Activated naive CD4-positive, alpha-beta T cell treated with anti-CD3 and anti-CD28 coated beads for 36 hours (primary cell): Measurements from ENCODE around the gene CD63. TPM values are rescaled to one million over a fixed set of nuclear protein-coding genes. Genes with fewer than 3 reads are reported as not detected.

Experiments used
- CTCF ChIA-PET: fragments of 350-600 bp; sonication (Branson Sonifier 250); formaldehyde crosslinking; loops from one replicate; lab custom pipeline; 2021; ENCODE audit warnings: antibody characterized with exemption; lab: Charles Lee
- DNase-seq: peaks from one replicate; pipeline ENCODE4 v3.0.0-alpha.2; 2020
- H3K27ac Mint-ChIP-seq: one replicate; pipeline ENCODE4 v1.8.0; 2021; ENCODE audit warnings: mild to moderate bottlenecking, mixed read lengths
- H3K27me3 Mint-ChIP-seq: one replicate; pipeline ENCODE4 v1.8.0; 2021; ENCODE audit warnings: low read depth, mixed read lengths
- H3K36me3 Mint-ChIP-seq: one replicate; pipeline ENCODE4 v1.8.0; 2021; ENCODE audit warnings: low read depth, mixed read lengths
- H3K4me1 Mint-ChIP-seq: one replicate; pipeline ENCODE4 v1.8.0; 2021; ENCODE audit warnings: low read depth, mixed read lengths
- H3K4me3 Mint-ChIP-seq: one replicate; pipeline ENCODE4 v1.8.0; 2021; ENCODE audit warnings: mild to moderate bottlenecking, moderate library complexity, mixed read lengths
- H3K9me3 Mint-ChIP-seq: one replicate; pipeline ENCODE4 v1.8.0; 2021; ENCODE audit warnings: mixed read lengths
- intact Hi-C: fragments of 100-400 bp; cut with micrococcal nuclease; formaldehyde crosslinking; loops from one replicate; pipeline ENCODE4 v1.15.1; 2023
- total RNA-seq, 2 experiments: library from RNA; stranded (reverse); gene quantifications; one replicate each; pipeline ENCODE4 v1.2.3, GENCODE V29; 2021

Gene CD63
- total RNA-seq, 2 experiments from 2014 or later: 62.3 to 73.6 TPM

DNA sequence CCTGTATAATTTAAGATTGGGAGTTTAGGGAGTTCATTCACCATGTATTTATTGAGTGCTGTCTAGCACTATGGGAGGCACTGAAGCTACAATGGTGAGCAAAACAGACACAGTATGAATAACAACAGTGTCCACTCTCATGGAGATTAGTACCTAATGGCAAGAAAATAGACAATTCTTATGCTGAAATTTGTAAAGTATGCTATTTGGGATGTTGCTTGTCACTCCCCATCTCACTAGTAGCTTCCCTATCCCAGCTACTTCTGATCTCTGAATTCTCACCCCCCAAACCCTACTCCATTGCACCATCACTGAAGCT is 18.1 kb upstream of the CD63 start:
- peaks cover 12% of the 10 kb centered on the region for H3K36me3 Mint-ChIP-seq

DNA sequence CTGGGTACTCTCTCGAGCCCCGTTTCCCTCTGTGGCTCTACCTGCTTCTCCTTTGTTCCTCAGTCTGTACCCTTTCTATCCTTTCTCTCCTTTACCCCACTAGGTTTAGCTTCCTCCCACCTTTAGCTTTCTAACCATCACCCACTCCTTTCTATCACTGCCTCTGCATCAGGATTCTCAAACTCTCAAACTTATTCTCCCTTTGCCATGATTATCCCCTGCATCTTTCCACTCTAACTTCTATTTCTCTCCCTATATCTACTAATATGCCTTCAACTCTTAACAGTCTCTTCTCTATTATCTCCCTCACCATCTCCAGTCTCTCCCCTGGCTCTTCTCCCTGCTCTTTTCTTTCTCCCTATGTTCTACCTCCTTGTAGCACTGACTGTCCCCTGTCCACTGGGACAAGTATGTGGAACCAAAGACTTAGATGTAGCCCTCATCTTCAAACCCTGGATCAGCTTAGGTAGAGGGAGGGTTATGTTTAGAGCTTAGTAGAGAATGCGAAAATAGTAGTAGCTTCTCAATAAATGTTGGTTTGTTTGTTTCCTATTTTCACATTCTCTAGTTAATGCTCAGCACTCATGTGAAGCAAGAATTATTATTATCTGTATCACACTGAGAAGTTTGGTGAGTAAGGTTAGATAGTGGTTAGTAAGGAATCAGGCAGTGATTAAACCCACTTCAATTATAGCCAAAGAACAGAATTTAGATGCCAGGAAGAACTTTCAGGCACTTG is 17.5 kb upstream of the CD63 start:
- H3K4me3 Mint-ChIP-seq: no peak overlapping the region
- DNase-seq: no peak
- no peak overlapping the region for H3K27ac Mint-ChIP-seq
- CTCF ChIA-PET: interaction anchor here (0.6 to 3.4 kb wide), 7 partner anchors 8 to 343 kb away, joined by 3 to 21 read pairs (median 3); no protein-coding TSS in a partner anchor
- peaks cover 12% of the 10 kb centered on the region for H3K36me3 Mint-ChIP-seq
- H3K27me3 Mint-ChIP-seq: no peaks in the 10 kb centered on the region
- intact Hi-C loops: loop anchor here (10.0 kb wide), 1 partner anchor 718 kb away; the partner anchor contains the start of gene SPRYD4
- peaks cover 24% of the 10 kb centered on the region for H3K4me1 Mint-ChIP-seq
- H3K9me3 Mint-ChIP-seq: no peaks in the 10 kb centered on the region

More for the DNA sequence above, 18.1 kb upstream of the CD63 start:
- Mint-ChIP-seq H3K4me1 (peaks cover 24% of the 10 kb centered on the region), H3K27me3 (no peaks in the 10 kb centered on the region), H3K27ac (no peak overlapping the region), H3K4me3 (no peak overlapping the region), H3K9me3 (no peaks in the 10 kb centered on the region)
- CTCF ChIA-PET: interaction anchor here (1.0 to 3.4 kb wide), 6 partner anchors 9 to 180 kb away, joined by 3 to 21 read pairs (median 4); no protein-coding TSS in a partner anchor
- intact Hi-C loops: loop anchor here (10.0 kb wide), 1 partner anchor 718 kb away; the partner anchor contains the start of gene SPRYD4
- no peak for DNase-seq

DNA sequence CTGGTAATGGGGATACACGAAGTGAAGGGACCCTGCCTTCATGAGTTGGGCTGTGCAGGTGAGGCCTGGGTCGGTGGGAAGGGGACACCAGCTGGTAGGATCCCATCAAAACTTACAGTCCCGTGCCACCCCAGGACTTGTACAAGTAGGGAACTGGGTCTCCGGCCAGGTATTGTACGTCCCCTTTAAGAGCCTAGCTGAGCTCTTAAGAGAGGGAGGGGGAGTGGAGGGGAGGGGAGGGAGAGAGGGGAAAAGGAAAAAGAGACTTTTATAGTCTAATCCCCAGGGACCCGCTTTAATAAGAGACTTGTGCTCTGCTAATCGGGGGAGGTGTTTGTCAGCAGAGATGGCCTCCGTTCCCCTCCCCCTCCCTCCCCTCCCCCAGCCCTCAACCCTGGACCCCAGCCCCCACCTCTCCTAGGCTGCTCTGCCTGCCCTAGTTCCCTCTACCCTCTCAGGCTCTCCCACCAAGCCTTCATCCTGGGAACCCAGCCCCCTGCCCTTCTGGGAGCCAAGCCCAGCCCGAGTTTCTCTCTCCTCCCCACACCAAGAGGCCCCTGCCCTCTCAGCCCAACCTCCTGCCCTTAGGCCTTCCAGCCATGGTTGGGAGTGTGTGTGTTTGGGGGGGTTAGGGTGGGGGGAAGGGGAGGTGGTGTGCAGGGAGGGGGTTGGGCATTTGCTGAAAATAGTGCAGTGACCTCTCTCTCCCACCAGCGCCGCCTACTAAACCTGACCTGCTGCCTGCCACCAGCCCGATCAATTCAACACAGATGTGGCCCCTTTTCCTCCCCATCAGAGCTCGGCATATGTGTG is 16.8 kb upstream of the CD63 start:
- peaks cover 9% of the 10 kb centered on the region for H3K36me3 Mint-ChIP-seq
- no peaks in the 10 kb centered on the region for H3K9me3 Mint-ChIP-seq
- no peak overlapping the region for H3K4me3 Mint-ChIP-seq
- no peaks in the 10 kb centered on the region for H3K27me3 Mint-ChIP-seq
- H3K4me1 Mint-ChIP-seq: peaks cover 26% of the 10 kb centered on the region
- intact Hi-C loops: loop anchor here (10.0 kb wide), 1 partner anchor 719 kb away; the partner anchor contains the start of gene SPRYD4
- H3K27ac Mint-ChIP-seq: no peak overlapping the region
- DNase-seq: peak; percentile 5
- CTCF ChIA-PET: interaction anchor here (1.0 to 3.4 kb wide), 4 partner anchors 8 to 75 kb away, joined by 3 to 21 read pairs (median 3); no protein-coding TSS in a partner anchor

DNA sequence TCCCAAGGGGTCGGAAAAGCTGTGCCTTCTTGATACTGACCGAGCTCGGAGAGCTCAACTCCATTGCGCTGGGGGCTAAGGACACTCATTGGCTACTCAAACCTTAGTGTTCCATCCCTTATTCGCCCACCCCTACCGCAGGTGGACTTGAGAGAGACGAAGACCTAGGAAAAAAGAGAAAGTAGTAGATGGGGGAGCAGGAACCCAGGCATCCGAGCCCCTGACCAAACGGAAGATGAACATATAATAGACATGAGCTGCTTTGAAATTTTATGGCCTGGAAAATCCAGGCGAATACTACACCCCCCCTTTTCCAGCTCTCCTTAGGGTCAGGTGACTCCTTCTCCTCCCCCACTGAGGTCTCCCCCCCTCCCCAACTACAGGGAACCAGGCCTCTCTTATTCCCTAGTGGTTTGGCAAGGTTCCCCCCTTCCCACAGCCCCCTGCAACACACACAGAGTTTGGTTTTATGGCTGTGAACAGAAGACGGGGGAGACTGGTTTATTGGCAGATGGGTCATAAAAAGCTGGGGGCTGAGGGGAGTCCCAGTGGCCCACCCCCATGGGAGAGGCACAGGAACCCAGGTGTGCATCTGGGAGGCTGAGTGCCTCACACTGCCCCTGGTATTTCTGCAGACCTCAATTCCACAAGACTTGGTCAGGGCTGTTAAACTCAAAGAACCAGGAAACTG is 15.7 kb upstream of the CD63 start:
- Mint-ChIP-seq H3K4me3 (peak overlapping the region; percentile 84), H3K4me1 (peaks cover 26% of the 10 kb centered on the region), H3K36me3 (peaks cover 6% of the 10 kb centered on the region), H3K9me3 (no peaks in the 10 kb centered on the region), H3K27ac (no peak overlapping the region), H3K27me3 (no peaks in the 10 kb centered on the region)
- DNase-seq: no peak
- intact Hi-C loops: loop anchor here (10.0 kb wide), 1 partner anchor 720 kb away; the partner anchor contains the start of gene SPRYD4
- CTCF ChIA-PET: interaction anchor here (0.6 to 2.0 kb wide), 9 partner anchors 14 to 389 kb away, joined by 3 to 8 read pairs (median 3); no protein-coding TSS in a partner anchor

DNA sequence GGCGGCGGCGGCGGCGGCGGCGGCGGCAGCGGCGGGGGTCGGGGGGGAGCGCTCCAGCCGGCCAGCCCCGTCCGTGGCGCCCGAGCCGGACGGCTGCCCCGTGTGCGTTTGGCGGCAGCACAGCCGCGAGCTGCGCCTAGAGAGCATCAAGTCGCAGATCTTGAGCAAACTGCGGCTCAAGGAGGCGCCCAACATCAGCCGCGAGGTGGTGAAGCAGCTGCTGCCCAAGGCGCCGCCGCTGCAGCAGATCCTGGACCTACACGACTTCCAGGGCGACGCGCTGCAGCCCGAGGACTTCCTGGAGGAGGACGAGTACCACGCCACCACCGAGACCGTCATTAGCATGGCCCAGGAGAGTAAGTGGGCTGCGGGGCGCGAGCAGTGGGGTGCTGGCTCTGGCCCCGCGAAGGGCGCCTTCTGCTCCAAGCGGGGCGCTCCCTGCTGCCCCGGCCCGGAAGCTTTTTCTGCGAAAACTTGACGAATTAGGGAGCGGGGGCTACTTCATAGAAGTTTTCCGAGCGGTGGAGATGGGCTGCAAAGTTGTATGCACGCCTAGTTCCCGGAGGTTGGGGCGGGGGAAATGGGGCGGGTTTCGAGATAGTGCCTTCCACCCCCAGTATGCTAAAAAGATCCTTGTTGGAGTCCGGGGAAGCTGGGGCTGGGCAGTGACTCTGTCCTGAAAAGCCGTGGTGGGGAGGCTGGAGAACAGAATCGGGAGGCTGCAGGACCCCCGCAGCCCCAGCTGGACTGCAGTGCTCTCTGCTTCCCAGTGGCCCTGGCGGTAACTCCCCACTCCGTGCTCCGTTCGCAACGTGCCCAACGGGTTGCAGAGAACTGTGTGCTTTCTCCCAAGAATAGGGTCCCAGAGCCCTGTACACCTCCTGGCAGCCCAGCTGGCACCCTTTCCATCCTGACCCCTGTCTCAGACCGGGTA is 14.9 kb upstream of the CD63 start:
- peak overlapping the region; percentile 84 for H3K4me3 Mint-ChIP-seq
- H3K4me1 Mint-ChIP-seq: peaks cover 26% of the 10 kb centered on the region
- no peaks in the 10 kb centered on the region for H3K27me3 Mint-ChIP-seq
- H3K36me3 Mint-ChIP-seq: peaks cover 2% of the 10 kb centered on the region
- CTCF ChIA-PET: interaction anchor here (0.7 to 2.0 kb wide), 6 partner anchors 17 to 286 kb away, joined by 3 to 8 read pairs (median 4); no protein-coding TSS in a partner anchor
- DNase-seq: peak; percentile 65
- intact Hi-C loops: loop anchor here (1.0 to 10.0 kb wide), 6 partner anchors 54 to 721 kb away; partner anchors contain the start of genes ORMDL2, RPS26 and SPRYD4
- no peaks in the 10 kb centered on the region for H3K9me3 Mint-ChIP-seq
- H3K27ac Mint-ChIP-seq: peak overlapping the region; percentile 13

DNA sequence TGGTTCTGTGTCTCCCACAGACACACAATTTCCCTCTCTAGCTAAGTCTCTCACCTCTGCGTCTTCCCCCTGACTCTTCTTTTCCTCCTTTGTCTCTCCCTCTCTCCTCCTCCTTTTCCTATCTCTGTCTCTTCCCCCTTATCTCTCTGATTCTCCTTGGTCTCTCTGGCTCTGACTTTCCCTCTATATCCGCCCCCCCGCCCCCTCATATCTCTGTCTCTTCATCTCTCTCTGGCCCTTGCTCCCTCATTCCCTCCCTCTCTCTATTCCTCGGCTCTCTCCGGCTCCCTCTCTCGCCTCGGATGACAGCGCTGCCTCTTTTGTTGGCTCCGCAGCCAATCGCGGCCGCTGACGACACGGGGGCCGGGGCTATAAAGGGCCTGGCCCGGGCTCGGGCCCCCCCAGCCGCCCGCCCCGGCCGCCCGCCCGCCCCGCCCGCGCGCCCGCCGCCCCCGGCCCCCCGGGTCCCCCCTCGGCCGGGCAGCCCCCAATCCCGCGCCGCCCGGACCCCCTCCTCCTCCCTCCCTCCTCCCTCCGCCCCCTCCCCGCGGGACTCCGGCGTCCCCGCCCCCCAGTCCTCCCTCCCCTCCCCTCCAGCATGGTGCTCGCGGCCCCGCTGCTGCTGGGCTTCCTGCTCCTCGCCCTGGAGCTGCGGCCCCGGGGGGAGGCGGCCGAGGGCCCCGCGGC is 14.1 kb upstream of the CD63 start, which contains the start of gene GDF11:
GDF11 (plus strand) TSS at position 404 of the 687 bp plus-strand sequence; CDS start at position 599, 195 bp downstream.
- H3K27me3 Mint-ChIP-seq: no peaks in the 10 kb centered on the region
- H3K4me1 Mint-ChIP-seq: peaks cover 31% of the 10 kb centered on the region
- CTCF ChIA-PET: interaction anchor here (1.0 to 2.0 kb wide), 2 partner anchors 52 to 196 kb away, joined by 4 to 8 read pairs; no protein-coding TSS in a partner anchor
- peak; percentile 75 for DNase-seq
- intact Hi-C loops: loop anchor here (1.0 to 10.0 kb wide), 6 partner anchors 54 to 722 kb away; partner anchors contain the start of genes ORMDL2, RPS26 and SPRYD4
- peak within 1 kb of the TSS; percentile 84 for H3K4me3 Mint-ChIP-seq
- H3K27ac Mint-ChIP-seq: peak within 1 kb of the TSS; percentile 13
- no peaks in the 10 kb centered on the region for H3K9me3 Mint-ChIP-seq
- no peaks in the 10 kb centered on the region for H3K36me3 Mint-ChIP-seq

DNA sequence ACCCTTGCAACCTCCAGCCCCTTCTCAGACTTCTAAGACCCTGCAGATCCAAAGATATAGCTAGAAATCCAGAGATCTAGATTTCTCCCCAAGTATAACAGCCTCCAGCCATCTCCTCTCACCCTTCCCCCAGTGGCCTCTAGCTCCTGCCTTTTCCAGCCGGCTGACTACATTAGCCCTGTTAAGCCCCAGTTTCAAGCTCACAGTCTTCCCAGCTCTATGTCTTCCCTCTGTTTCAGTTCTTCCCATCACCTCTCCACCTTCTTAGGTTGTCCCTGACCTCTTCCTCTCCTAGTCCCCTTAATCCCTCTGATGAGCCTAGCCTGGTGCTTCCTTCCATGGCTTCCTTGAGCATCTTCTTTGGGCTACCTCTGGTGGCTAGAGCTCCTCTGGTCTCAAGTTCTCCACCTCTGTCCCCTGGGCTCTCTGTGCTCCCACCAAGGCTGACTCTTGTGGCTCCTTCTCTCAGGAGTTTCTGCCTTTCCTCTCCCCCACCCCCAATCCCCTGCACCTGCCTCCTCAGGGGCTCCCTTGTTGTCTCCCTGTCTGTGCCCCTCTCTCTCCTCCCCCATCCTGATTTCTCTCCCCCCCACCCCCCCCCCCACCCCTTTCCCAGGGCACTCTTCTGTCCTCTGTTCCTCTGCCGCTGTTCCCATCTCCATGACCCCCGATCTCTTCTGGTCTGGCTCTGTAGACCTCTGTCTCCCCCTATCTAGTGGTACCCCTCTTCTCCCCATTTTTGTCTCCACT is 13.3 kb upstream of the CD63 start:
- H3K9me3 Mint-ChIP-seq: no peaks in the 10 kb centered on the region
- CTCF ChIA-PET: interaction anchor here (0.6 to 1.3 kb wide), 10 partner anchors 9 to 697 kb away, joined by 3 to 4 read pairs (median 3); no protein-coding TSS in a partner anchor
- intact Hi-C loops: loop anchor here (10.0 kb wide), 1 partner anchor 723 kb away; the partner anchor contains the start of gene SPRYD4

DNA sequence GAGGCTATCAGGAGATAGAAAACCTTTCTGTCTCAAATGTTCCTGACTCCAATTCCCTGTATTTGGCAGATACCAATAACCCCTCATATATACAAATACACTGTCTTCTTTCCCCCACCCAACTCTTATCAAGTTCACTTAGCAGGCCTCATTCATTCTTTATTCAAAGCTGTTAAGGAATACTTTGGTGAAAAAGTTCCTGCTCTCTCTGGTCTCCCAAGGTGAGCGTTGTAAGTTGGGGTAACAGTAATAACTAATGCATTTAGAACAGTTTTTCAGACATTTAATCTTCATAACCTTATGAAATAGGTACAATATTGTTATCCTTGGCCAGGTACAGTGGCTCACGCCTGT is 10.2 kb upstream of the CD63 start:
- no peaks in the 10 kb centered on the region for H3K36me3 Mint-ChIP-seq
- no peaks in the 10 kb centered on the region for H3K9me3 Mint-ChIP-seq
- H3K4me3 Mint-ChIP-seq: no peak overlapping the region
- CTCF ChIA-PET: interaction anchor here (0.7 to 4.6 kb wide), 50 partner anchors 8 to 989 kb away, joined by 3 to 36 read pairs (median 5); partner anchors contain the start of genes BLOC1S1, CD63, DGKA and DNAJC14
- no peak for DNase-seq
- peaks cover 24% of the 10 kb centered on the region for H3K4me1 Mint-ChIP-seq
- intact Hi-C loops: loop anchor here (2.0 to 10.0 kb wide), 3 partner anchors 78 to 486 kb away; partner anchors contain the start of genes NABP2, SARNP and SMARCC2
- no peak overlapping the region for H3K27ac Mint-ChIP-seq
- H3K27me3 Mint-ChIP-seq: no peaks in the 10 kb centered on the region

More for the DNA sequence above, 13.3 kb upstream of the CD63 start:
- Mint-ChIP-seq H3K27me3 (no peaks in the 10 kb centered on the region), H3K36me3 (no peaks in the 10 kb centered on the region), H3K4me1 (peaks cover 39% of the 10 kb centered on the region), H3K27ac (no peak overlapping the region), H3K4me3 (peak overlapping the region; percentile 76)
- no peak for DNase-seq

DNA sequence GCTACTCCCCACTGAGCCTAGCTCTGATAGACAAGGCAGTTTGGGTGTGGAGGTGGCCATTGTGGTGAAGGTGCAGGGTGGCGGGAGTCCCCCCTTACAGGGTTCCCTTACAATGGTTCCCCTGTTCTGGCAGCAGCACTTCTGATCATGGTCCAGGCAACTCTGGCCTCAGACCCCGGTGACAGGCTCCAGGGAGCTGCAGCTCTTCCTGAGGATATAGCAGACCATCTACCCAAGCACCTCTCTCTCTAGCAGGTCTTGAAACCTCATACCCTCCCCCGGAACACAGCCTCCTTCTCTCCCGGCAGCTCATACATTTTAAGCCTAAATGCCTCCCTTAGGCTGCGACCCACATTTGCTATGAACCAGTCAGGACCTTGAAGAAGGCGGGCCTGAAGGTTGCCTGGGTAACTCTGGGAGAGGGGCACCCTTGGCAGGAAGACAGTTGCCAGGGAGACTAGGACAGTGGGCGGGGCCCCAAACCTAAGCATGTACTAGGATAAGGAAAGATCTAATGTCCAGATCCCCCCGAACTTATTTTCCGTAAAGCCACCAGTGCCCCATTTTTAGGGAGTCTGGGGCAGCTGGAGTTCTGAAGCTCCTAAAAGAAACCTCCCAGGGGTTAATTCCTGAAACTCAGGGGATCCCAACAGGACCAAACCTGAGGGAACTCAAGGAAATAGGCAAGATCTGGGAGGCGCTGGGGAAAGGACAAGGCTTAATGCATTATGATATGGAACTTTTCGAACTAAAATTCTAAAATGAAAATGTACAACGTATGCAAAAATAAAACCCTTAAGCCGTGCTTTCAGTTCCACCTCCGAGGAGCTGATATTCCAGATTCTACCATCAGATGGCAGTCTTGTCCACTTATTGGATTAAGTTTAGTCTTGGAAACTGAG is 9.6 kb upstream of the CD63 start:
- intact Hi-C loops: loop anchor here (1.0 to 10.0 kb wide), 12 partner anchors 9 to 486 kb away; partner anchors contain the start of genes BLOC1S1, CD63, NABP2 and PA2G4
- Mint-ChIP-seq H3K27ac (peak overlapping the region; percentile 82), H3K9me3 (no peaks in the 10 kb centered on the region), H3K27me3 (no peaks in the 10 kb centered on the region), H3K36me3 (no peaks in the 10 kb centered on the region), H3K4me3 (peak overlapping the region; percentile 75), H3K4me1 (peaks cover 22% of the 10 kb centered on the region)
- peak; percentile 89 for DNase-seq
- CTCF ChIA-PET: interaction anchor here (0.6 to 4.6 kb wide), 68 partner anchors 9 to 988 kb away, joined by 3 to 36 read pairs (median 4); partner anchors contain the start of genes BLOC1S1, CD63, DGKA and DNAJC14
